T-cell (primary cell): Measurements from ENCODE around the gene CDH13. TPM values are rescaled to one million over a fixed set of nuclear protein-coding genes. Genes with fewer than 3 reads are reported as not detected.

ENCODE experiments used
- ATAC-seq, 4 experiments: fragments of 200-7000 bp in 3 of 4; fragments of 150-1000 bp in 1 of 4; cut with Tn5 transposase; replicated peaks in 1 of 4; 1 replicate in 3 of 4; 2 replicates in 1 of 4; pipeline ENCODE4 v1.10.0; 2021; ENCODE audit warnings: moderate library complexity in 3 of 4, mild to moderate bottlenecking in 2 of 4, moderate number of reproducible peaks in 1 of 4
- CTCF ChIA-PET, 2 donors: fragments of 300-600 bp; sonication (Branson Sonifier 250); formaldehyde crosslinking; loops; one replicate each; lab custom pipeline; 2022; ENCODE audit warnings: antibody characterized with exemption in 2 of 2; lab: Charles Lee
- POLR2A ChIA-PET, 2 donors: fragments of 300-600 bp; sonication (Branson Sonifier 250); formaldehyde crosslinking; loops; one replicate each; lab custom pipeline; 2022; ENCODE audit warnings: antibody characterized with exemption in 2 of 2; lab: Charles Lee
- DNase-seq, 35 experiments: peaks; one replicate each; pipeline versions ENCODE4 v3.0.0 to v3.0.0-alpha.2; 2013 to 2023
- H3K27ac ChIP-seq: one replicate; pipeline ENCODE4 v1.5.1; 2013; ENCODE audit warnings: low read length
- H3K27me3 ChIP-seq, 2 experiments: replicated peaks in 1 of 2; 1 replicate in 1 of 2; 2 replicates in 1 of 2; pipeline versions ENCODE4 v1.6.1 to v1.7.0; 2013; ENCODE audit warnings: low read length in 1 of 2, mixed read lengths in 1 of 2; ENCODE audit not compliant: control insufficient read depth in 2 of 2, insufficient read depth in 2 of 2; ENCODE audit errors: extremely low read depth in 1 of 2
- H3K36me3 ChIP-seq, 2 donors: 1 replicate in 1 of 2; 2 replicates in 1 of 2; pipeline versions ENCODE4 v1.6.1 to v1.7.0; 2013; ENCODE audit warnings: low read length in 1 of 2; ENCODE audit not compliant: control insufficient read depth in 2 of 2, insufficient read depth in 1 of 2; ENCODE audit errors: extremely low read depth in 1 of 2
- H3K4me1 ChIP-seq, 2 experiments: 1 replicate in 1 of 2; 2 replicates in 1 of 2; pipeline versions ENCODE4 v1.6.1 to v1.7.0; 2013; ENCODE audit warnings: low read length in 2 of 2, mixed read lengths in 1 of 2; ENCODE audit not compliant: insufficient read depth in 2 of 2, control insufficient read depth in 1 of 2; ENCODE audit errors: extremely low read depth in 1 of 2
- H3K4me3 ChIP-seq, 2 donors: 1 replicate in 1 of 2; 2 replicates in 1 of 2; pipeline versions ENCODE4 v1.5.1 to v1.7.0; 2013; ENCODE audit warnings: mild to moderate bottlenecking in 2 of 2, low read length in 1 of 2, moderate library complexity in 1 of 2; ENCODE audit not compliant: control insufficient read depth in 1 of 2; ENCODE audit errors: extremely low read depth in 1 of 2
- H3K9me3 ChIP-seq: 2 replicates; pipeline ENCODE4 v1.7.0; 2013
- H3K27ac Mint-ChIP-seq, 2 donors: one replicate each; pipeline ENCODE4 v1.8.0; 2020 to 2021; ENCODE audit warnings: mild to moderate bottlenecking in 2 of 2, mixed read lengths in 2 of 2
- H3K27me3 Mint-ChIP-seq, 2 donors: one replicate each; pipeline ENCODE4 v1.8.0; 2021 to 2022; ENCODE audit warnings: mixed read lengths in 2 of 2
- H3K36me3 Mint-ChIP-seq: one replicate; pipeline ENCODE4 v1.8.0; 2021; ENCODE audit warnings: mixed read lengths
- H3K4me1 Mint-ChIP-seq, 3 donors: one replicate each; pipeline ENCODE4 v1.8.0; 2020 to 2022; ENCODE audit warnings: mixed read lengths in 3 of 3, mild to moderate bottlenecking in 1 of 3
- H3K4me3 Mint-ChIP-seq, 3 donors: one replicate each; pipeline ENCODE4 v1.8.0; 2020 to 2022; ENCODE audit warnings: mild to moderate bottlenecking in 3 of 3, mixed read lengths in 3 of 3, moderate library complexity in 3 of 3
- H3K9me3 Mint-ChIP-seq, 3 donors: one replicate each; pipeline ENCODE4 v1.8.0; 2020 to 2022; ENCODE audit warnings: mixed read lengths in 3 of 3
- WGBS: methylation state at CpG from one replicate; pipeline ENCODE4 v1.1.5; 2013; ENCODE audit warnings: missing lambda C conversion rate; ENCODE audit not compliant: insufficient coverage; 5-methylcytosine and 5-hydroxymethylcytosine counted together
- total RNA-seq, 35 experiments: library from RNA in 6 of 35; stranded (reverse) in 6 of 35; fragments of 120-200 nt in 1 of 35; gene quantifications; one replicate each; pipeline versions ENCODE4 v1.2.1 to v1.2.4 and lab custom pipeline; 2013 to 2026

Gene CDH13
- total RNA-seq, 5 donors from 2014 or later (not counting 1 experiment from before 2014, with no cell fraction given) = not detected

- H3K9me3 Mint-ChIP-seq = no peaks in the 10 kb centered on the region
- POLR2A ChIA-PET = no interaction called here
- no peak overlapping the region for H3K4me3 ChIP-seq
Observed at GRCh38 chr16:82653550-82654511, 27.1 kb downstream of the CDH13 start.

DNA sequence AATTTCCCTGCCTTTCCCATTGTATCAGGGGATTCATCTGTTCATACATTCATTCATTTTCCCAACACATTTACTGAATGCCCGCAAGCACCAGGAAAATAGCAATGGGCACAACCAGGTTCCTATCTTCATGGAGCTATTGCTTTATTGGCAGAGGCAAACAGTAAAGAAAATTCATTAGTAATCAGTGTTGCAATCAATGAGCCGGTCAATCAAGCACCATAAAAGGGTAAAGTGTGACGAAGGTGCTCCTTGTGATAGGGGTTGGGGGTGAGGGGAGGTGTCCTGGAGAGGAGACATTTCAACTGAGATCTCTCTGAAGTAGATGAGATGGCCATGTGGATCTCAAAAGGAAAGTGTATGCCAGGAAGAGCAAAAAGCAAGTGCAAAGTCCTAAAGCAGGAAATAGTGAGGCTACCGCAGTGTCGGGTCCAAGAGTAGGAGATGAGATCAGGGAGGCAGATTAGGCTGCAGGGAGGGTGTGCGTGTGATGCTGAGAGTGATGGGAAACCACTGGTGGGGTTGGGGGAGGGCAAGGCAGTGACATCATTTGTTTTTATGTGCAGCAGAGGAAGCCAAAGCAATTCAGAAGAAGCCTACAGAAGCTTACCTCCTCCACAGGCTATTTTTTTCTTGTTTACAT is 28.4 kb downstream of the CDH13 start:
- Mint-ChIP-seq H3K27ac (peak overlapping the region; percentile 88 to 95), H3K9me3 (peaks cover 0 to 4% (median 0%) of the 10 kb centered on the region in 3 donors), H3K27me3 (no peaks in the 10 kb centered on the region), H3K4me3 (peak overlapping the region in 2 of 3 donors; percentile 25 to 34), H3K4me1 (peaks cover 80 to 98% (median 88%) of the 10 kb centered on the region in 3 donors), H3K36me3 (no peaks in the 10 kb centered on the region)
- ATAC-seq (peak; percentile 80 to 81 (median 80)), DNase-seq (peak; percentile 26 to 91 (median 73))
- Histone ChIP-seq H3K4me3 (no peak overlapping the region), H3K36me3 (no peaks in the 10 kb centered on the region), H3K4me1 (peaks cover 27 to 89% of the 10 kb centered on the region in 2 experiments), H3K9me3 (no peaks in the 10 kb centered on the region), H3K27me3 (no peaks in the 10 kb centered on the region), H3K27ac (peak overlapping the region; percentile 76)
- POLR2A ChIA-PET = interaction anchor here in 1 of 2 donors (0.6 kb wide), 1 partner anchor 307 kb away, joined by 3 read pairs; no protein-coding TSS in a partner anchor
- 21% methylated on average over 5 of the region's 6 CpGs for WGBS
- CTCF ChIA-PET = interaction anchor here (0.6 to 5.9 kb wide), 6 partner anchors 12 to 1135 kb away, joined by 3 to 46 read pairs (median 4); no protein-coding TSS in a partner anchor

More at GRCh38 chr16:82653550-82654511, 27.1 kb downstream of the CDH13 start:
- H3K36me3 ChIP-seq = no peaks in the 10 kb centered on the region
- Mint-ChIP-seq H3K36me3 (no peaks in the 10 kb centered on the region), H3K27me3 (no peaks in the 10 kb centered on the region), H3K4me3 (peak overlapping the region; percentile 37 to 65 (median 44)), H3K4me1 (peaks cover 79 to 97% (median 90%) of the 10 kb centered on the region in 3 donors), H3K27ac (peak overlapping the region; percentile 88 to 95)
- CTCF ChIA-PET = interaction anchor here (1.2 to 5.9 kb wide), 2 partner anchors 12 to 14 kb away, joined by 3 to 46 read pairs; no protein-coding TSS in a partner anchor
- H3K9me3 ChIP-seq = no peaks in the 10 kb centered on the region
- H3K27me3 ChIP-seq = no peaks in the 10 kb centered on the region
- DNase-seq = peak in 33 of 35 experiments; percentile 8 to 83 (median 26)
- peaks cover 27 to 83% of the 10 kb centered on the region in 2 experiments for H3K4me1 ChIP-seq
- 34% methylated on average over 6 of the region's 11 CpGs for WGBS
- peak; percentile 69 to 71 (median 70) for ATAC-seq
- H3K27ac ChIP-seq = peak overlapping the region; percentile 76

DNA sequence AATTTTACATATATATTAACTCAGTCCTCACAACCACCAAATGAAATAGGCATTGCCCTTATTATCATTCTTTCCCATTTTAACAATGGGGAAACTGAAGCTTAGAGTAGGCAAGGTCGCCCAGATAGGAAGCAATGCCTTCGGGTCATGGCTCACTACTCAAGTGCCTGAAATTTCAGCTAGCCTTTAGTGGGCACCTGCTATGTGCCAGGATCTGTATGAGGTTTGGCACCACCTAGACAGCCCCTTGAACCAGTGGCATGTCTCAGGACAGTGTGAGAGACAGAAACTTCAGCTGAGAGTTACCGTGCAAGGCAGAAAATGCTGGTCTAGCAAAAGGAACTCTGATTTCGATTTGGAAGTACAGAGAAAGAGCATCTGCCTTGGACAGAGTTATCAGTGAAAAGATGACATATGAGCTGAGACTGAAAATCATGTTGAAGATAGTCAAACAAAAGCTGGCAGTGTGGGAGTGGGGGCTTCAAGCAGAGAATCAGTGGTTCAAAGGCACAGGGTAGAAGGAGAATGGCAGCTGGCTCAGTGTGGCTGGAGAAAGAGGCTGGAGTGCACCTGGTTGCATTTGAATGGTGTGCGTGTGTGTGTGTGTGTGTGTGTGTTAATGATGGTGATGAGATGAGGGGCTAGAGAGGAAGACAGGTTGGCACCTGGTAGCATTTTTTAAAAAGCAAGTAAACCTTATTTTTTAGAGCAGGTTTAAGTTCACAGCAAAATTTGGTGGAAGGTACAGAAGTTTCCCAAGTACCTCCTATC is 29.1 kb downstream of the CDH13 start:
- Histone ChIP-seq H3K27ac (peak overlapping the region; percentile 76), H3K36me3 (no peaks in the 10 kb centered on the region), H3K9me3 (no peaks in the 10 kb centered on the region), H3K4me1 (peaks cover 26 to 88% of the 10 kb centered on the region in 2 experiments), H3K27me3 (no peaks in the 10 kb centered on the region), H3K4me3 (no peak overlapping the region)
- Mint-ChIP-seq H3K27ac (peak overlapping the region; percentile 88 to 95), H3K36me3 (no peaks in the 10 kb centered on the region), H3K4me1 (peaks cover 78 to 95% (median 84%) of the 10 kb centered on the region in 3 donors), H3K27me3 (no peaks in the 10 kb centered on the region), H3K4me3 (peak overlapping the region; percentile 7 to 25 (median 10)), H3K9me3 (peaks cover 0 to 4% (median 0%) of the 10 kb centered on the region in 3 donors)
- WGBS = 63% methylated on average over 4 of the region's 5 CpGs
- ChIA-PET CTCF (interaction anchor here (0.6 to 5.9 kb wide), 10 partner anchors 14 to 1135 kb away, joined by 3 to 46 read pairs (median 4); no protein-coding TSS in a partner anchor), POLR2A (interaction anchor here in 1 of 2 donors (0.6 kb wide), 4 partner anchors 10 to 525 kb away, joined by 3 to 8 read pairs (median 4); no protein-coding TSS in a partner anchor)
- DNase-seq (peak in 1 of 35 experiments; percentile 40), ATAC-seq (peak in 3 of 4 experiments; percentile 2 to 4 (median 4))

DNA sequence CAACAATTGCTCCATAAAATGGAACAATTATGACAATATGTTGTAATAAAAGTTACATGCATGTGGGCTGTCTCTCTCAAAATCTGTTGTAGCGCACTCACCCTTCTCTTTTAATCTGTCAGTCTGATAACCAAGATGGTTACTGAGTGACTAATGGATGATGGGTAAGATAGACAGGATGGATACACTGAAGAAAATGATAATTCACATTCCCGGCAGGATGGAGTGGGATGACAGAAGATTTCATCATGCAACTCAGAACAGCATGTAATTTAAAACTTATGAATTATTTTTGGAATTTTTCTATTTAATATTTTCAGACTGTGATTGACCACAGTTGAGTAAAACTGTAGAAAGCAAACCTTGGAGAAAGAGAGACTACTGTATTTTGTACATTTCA is 30.5 kb downstream of the CDH13 start:
- H3K9me3 Mint-ChIP-seq = peaks cover 0 to 4% (median 0%) of the 10 kb centered on the region in 3 donors
- WGBS = no CpG with 5 or more reads among the region's 2 CpGs
- no peaks in the 10 kb centered on the region for H3K36me3 Mint-ChIP-seq
- ChIA-PET POLR2A (no interaction called here), CTCF (interaction anchor here in 1 of 2 donors (1.0 to 5.9 kb wide), 2 partner anchors 15 to 18 kb away, joined by 3 to 46 read pairs; no protein-coding TSS in a partner anchor)
- peak overlapping the region in 1 of 2 donors; percentile 95 for H3K27ac Mint-ChIP-seq
- Histone ChIP-seq H3K36me3 (no peaks in the 10 kb centered on the region), H3K4me1 (peaks cover 18 to 81% of the 10 kb centered on the region in 2 experiments), H3K27ac (peak overlapping the region; percentile 4), H3K9me3 (no peaks in the 10 kb centered on the region), H3K4me3 (no peak overlapping the region), H3K27me3 (no peaks in the 10 kb centered on the region)
- H3K4me3 Mint-ChIP-seq = no peak overlapping the region
- no peaks in the 10 kb centered on the region for H3K27me3 Mint-ChIP-seq
- H3K4me1 Mint-ChIP-seq = peaks cover 66 to 86% (median 71%) of the 10 kb centered on the region in 3 donors
- no peak for ATAC-seq
- no peak for DNase-seq

- no peaks in the 10 kb centered on the region for H3K27me3 Mint-ChIP-seq
- peaks cover 18 to 75% of the 10 kb centered on the region in 2 experiments for H3K4me1 ChIP-seq
- ATAC-seq = no peak
- peaks cover 0 to 4% (median 0%) of the 10 kb centered on the region in 3 donors for H3K9me3 Mint-ChIP-seq
- WGBS = no CpG with 5 or more reads among the region's 1 CpG
- H3K4me1 Mint-ChIP-seq = peaks cover 61 to 81% (median 65%) of the 10 kb centered on the region in 3 donors
- H3K9me3 ChIP-seq = no peaks in the 10 kb centered on the region
- H3K27ac Mint-ChIP-seq = peak overlapping the region; percentile 71 to 95
- peak in 1 of 35 experiments; percentile 19 for DNase-seq
- no peak overlapping the region for H3K4me3 ChIP-seq
- ChIA-PET POLR2A (no interaction called here), CTCF (interaction anchor here in 1 of 2 donors (0.6 to 1.0 kb wide), 2 partner anchors 16 to 18 kb away, joined by 3 to 4 read pairs; no protein-coding TSS in a partner anchor)
- H3K27ac ChIP-seq = peak overlapping the region; percentile 4
- no peaks in the 10 kb centered on the region for H3K36me3 ChIP-seq
- no peaks in the 10 kb centered on the region for H3K36me3 Mint-ChIP-seq
- H3K4me3 Mint-ChIP-seq = no peak overlapping the region
- H3K27me3 ChIP-seq = no peaks in the 10 kb centered on the region
Observed at GRCh38 chr16:82657786-82658185, 31.0 kb downstream of the CDH13 start.
